Measurements from ENCODE around the gene HDLBP.
A peak's percentile ranks its signal among the peaks of the same experiment; 100 is the strongest.

HDLBP gene

GRCh38 chr2:241228081-241228859 lies 87.2 kb downstream of the HDLBP start:
- no peak for DNase-seq

GRCh38 chr2:241227594-241227993 lies 87.9 kb downstream of the HDLBP start:
- DNase-seq, result no peak

- no peak for DNase-seq
These were observed 88.5 kb downstream of the HDLBP start for GRCh38 chr2:241226723-241227572.

DNA sequence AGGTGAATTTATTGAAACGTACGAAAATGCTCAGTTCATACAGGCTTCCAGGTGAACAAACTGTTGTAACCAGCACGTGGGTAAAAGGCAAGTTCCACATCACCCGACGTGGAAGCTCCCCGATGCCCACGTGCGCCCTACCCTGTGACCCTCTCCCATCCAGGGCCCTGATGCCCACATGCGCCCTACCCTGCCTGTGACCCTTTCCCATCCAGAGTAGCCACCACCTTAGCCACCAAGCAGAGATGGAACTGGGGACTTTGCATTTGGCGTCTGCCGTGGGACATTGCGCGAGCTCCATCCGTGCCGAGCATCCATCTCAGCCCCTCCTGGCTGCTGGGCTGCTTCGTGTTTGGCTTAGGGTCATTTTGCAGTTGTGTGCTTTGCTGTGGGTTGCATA lies 89.5 kb downstream of the HDLBP start:
- no peak for DNase-seq

- no peak for DNase-seq
These were observed 89.9 kb downstream of the HDLBP start for GRCh38 chr2:241225545-241225944.

- no peak for DNase-seq
These were observed 90.5 kb downstream of the HDLBP start for GRCh38 chr2:241224851-241225438.

DNA sequence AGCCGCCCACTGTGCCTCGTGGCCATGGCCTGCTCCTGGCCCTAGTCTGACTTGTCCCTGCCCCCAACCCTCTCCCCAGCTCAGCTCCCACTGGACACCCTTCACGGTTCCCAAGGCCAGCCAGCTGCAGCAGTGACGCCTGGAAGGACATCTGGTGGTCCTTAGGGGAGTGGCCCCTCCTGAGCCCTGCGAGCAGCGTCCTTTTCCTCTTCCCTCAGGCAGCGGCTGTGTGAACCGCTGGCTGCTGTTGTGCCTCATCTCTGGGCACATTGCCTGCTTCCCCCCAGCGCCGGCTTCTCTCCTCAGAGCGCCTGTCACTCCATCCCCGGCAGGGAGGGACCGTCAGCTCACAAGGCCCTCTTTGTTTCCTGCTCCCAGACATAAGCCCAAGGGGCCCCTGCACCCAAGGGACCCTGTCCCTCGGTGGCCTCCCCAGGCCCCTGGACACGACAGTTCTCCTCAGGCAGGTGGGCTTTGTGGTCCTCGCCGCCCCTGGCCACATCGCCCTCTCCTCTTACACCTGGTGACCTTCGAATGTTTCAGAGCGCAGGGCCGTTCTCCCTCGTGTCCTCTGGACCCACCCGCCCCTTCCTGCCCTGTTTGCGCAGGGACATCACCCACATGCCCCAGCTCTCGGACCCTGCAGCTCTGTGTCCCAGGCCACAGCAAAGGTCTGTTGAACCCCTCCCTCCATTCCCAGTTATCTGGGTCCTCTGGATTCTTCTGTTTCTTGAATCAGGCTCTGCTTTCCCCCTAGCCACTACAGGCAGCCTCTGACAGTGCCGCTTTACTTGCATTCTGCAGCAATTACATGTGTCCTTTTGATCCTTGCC lies 91.2 kb downstream of the HDLBP start:
- DNase-seq, result no peak

- DNase-seq, result no peak
These were observed 92.1 kb downstream of the HDLBP start for GRCh38 chr2:241223211-241224017.

GRCh38 chr2:241219856-241220356 lies 95.6 kb downstream of the HDLBP start:
- DNase-seq, result no peak

DNA sequence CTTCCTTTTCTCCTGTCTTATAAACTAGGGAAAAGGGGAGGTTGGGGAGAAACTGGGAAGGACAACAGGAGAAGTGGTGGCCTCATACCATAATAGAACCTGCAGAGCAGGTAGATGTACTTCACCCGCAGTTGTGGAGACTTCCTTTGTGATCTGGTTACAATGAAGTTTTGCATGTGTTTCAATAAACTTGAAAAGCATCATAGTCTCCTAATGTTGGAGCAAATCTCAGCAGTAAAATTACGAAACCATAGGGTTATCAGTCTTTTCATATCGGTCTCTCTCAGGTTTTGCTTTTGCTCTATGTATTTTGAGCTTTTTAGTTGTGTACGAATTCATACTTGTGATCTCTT lies 96.5 kb downstream of the HDLBP start:
- no peak for DNase-seq

DNA sequence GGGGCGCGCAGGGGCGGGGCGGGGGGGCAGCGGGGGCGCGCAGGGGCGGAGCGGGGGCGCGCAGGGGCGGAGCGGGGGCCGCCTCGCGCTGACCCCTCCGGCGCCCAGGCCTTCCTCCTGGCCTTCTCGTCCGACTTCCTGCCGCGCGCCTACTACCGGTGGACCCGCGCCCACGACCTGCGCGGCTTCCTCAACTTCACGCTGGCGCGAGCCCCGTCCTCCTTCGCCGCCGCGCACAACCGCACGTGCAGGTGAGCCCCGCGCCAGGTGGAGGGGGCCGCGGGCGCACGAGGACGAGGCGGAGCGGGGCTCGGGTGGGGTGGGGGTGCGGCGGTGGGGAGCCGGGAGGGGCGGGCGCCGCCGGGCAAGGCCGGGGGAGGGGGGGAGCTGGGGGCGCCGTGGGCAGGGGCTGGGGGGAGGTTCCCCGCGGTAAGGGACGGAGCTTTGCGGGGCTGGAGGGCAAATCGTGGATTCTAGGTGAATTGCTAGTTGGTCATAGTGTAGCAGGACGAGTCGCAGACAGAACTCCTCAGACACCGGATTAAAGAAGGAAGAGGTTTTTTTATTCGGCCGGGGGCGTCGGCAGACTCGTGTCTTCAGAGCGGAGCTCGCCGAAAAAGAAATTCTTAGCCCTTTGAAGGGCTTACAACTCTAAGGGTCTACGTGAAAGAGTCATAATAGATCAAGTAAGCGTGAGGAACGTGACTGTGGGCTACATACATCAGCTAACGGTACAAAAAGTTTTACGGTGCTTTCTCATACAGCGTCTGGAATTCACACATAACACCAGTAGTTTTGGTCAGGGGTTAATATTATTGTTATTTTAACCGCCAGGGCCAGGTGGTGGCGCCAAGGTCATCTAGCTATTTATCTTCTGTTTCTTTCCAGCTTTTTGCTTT lies 97.1 kb downstream of the HDLBP start:
- DNase-seq, result peak in 4 of 5 donors; percentile 25 to 52 (median 32)

DNA sequence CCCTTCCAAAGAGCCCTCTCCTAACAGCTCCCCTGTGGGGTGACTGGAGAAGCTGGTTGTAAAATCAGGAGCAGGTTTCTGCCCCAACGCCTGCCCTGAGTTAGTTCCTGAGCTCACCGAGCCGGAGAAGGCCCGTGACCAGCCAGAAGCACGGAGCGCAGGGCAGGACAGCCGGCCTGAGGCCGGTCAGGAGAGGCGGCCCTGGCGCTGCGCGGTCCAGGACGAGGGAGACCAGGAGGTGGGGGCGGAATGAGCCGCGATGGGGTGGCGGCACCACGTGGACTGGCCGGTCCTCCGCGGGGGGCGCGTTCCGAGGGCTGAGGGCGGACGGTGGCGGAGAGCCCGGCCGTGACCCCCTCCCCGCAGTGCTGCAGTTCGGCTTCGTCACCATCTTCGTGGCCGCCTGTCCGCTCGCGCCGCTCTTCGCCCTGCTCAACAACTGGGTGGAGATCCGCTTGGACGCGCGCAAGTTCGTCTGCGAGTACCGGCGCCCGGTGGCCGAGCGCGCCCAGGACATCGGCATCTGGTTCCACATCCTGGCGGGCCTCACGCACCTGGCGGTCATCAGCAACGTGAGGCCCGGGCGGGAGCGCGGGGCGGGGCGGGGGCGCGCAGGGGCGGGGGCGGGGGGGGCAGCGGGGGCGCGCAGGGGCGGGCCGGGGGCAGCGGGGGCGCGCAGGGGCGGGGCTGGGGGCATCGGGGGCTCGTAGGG lies 98.0 kb downstream of the HDLBP start:
- DNase-seq, result peak in 4 of 5 donors; percentile 23 to 43 (median 28)

DNA sequence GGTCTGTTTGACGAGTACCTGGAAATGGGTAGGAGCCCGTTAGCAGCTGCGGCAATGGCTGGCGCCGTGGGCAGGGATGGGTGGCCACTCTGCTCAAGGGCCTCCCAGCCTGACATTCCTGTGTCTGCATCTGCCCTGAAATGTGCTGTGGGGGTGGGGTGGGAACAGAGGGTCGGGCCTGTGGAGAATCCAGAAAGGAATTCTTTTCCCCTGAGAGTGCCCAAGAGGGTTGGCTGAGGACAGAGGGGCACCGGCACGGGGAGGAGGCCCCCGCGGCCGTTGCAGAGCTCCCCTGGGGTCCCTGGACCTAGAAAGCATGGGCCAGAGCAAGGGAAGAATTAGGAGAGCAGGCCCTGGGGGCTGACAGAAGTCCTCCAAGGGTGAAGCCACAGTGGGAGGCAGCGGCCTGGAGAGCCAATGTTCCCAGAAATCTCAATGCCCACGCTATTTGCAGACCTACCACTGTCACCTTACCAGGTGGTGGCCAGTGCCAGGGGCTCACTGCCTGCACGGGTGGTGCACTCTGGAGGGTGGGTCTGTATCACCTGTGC lies 99.2 kb downstream of the HDLBP start:
- no peak for DNase-seq

- DNase-seq, result no peak
These were observed 100.1 kb downstream of the HDLBP start for GRCh38 chr2:241215421-241215820.

DNA sequence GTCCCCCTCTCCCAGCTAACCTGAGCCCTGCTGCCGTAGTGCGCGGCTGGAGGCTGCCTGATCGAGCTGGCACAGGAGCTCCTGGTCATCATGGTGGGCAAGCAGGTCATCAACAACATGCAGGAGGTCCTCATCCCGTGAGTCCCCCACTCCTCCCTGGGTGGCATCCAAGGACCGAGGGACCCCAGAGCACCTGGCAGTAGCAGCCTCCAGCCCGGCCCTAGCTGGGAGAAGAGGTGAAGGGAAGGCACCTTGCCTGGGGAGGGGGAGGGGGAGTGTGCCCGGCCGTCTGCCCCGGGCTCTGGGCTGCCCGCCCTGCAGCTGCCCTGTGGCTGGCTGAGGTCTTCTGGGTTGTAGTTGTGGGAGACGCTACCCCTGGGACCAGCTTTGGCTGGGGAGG lies 100.7 kb downstream of the HDLBP start:
- DNase-seq, result no peak

GRCh38 chr2:241214209-241214608 lies 101.3 kb downstream of the HDLBP start:
- DNase-seq, result no peak

DNA sequence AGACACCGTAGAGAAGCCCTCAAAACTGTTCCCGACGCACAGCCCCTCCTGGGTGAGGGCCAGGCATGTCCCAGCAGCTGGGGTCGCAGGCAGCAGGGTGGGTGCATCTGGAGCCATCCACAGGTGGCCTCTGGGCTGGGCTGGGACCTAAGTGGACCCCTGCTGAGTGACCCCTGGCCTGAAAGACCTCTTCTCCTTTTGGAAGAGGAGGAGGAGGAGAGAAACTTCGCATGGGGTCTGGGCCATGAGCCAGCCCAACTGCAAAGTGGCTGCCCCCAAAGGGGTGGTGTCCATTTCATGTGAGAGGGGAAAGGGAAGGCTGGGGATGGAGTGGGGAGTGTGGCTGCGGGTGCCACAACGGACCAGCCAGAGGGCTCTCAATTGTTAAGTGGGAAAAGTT lies 101.9 kb downstream of the HDLBP start:
- no peak for DNase-seq

GRCh38 chr2:241213041-241213440 lies 102.4 kb downstream of the HDLBP start:
- DNase-seq, result no peak

- no peak for DNase-seq
These were observed 104.2 kb downstream of the HDLBP start for GRCh38 chr2:241211276-241211675.

DNA sequence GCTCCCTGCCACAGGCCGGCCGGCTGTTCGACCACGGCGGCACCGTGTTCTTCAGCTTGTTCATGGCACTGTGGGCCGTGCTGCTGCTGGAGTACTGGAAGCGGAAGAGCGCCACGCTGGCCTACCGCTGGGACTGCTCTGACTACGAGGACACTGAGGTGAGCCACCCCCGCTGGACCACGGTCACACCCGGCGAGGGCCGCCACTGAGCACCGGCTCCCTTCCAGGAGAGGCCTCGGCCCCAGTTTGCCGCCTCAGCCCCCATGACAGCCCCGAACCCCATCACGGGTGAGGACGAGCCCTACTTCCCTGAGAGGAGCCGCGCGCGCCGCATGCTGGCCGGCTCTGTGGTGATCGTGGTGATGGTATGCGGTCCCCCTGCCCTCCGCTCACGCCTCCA lies 106.2 kb downstream of the HDLBP start:
- DNase-seq, result no peak
